ENCODE measurements around the gene RAB20. TPM values are rescaled to one million over a fixed set of nuclear protein-coding genes. Genes with fewer than 3 reads are reported as not detected.

Gene RAB20
- polyA plus RNA-seq, 1 experiment: 2.2 TPM

DNA sequence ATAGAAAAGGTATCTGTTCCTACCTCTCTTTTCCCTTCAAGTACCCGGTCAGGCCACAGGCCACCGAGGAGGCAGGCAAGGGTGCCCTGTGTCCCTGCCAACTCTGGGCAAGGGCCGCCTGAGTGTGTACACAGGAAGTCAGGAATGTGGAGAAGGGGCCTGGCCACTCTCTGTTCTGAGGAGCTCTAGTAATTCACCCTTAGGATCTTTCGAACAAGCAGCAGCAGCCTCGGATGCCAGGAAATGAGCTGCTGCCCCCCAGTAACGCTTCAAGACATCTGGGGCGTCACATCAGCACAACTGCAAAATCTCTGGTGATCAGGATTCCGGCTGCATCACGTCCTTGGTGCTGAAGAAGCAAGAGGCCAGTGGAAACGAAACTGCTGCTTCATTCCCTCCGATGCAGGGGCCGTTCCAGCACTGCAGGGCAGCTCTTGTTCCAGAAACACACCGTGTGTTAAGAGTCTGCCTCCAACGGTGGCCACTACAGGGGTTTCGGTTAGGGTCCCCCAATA lies 2.0 kb downstream of the RAB20 start:
- POLR2A ChIA-PET: interaction anchor here (0.6 kb wide), 1 partner anchor 36 kb away, joined by 3 read pairs; no protein-coding TSS in a partner anchor
- CTCF ChIA-PET: interaction anchor here (0.6 to 1.2 kb wide), 2 partner anchors 11 to 20 kb away, joined by 4 to 6 read pairs; no protein-coding TSS in a partner anchor
- H3K27ac ChIP-seq (ENCODE audit: low read depth, low read length): no peak overlapping the region
- DNase-seq (ENCODE audit: low read depth, low spot score): no peak
- TF ChIP-seq, protein P1, sequence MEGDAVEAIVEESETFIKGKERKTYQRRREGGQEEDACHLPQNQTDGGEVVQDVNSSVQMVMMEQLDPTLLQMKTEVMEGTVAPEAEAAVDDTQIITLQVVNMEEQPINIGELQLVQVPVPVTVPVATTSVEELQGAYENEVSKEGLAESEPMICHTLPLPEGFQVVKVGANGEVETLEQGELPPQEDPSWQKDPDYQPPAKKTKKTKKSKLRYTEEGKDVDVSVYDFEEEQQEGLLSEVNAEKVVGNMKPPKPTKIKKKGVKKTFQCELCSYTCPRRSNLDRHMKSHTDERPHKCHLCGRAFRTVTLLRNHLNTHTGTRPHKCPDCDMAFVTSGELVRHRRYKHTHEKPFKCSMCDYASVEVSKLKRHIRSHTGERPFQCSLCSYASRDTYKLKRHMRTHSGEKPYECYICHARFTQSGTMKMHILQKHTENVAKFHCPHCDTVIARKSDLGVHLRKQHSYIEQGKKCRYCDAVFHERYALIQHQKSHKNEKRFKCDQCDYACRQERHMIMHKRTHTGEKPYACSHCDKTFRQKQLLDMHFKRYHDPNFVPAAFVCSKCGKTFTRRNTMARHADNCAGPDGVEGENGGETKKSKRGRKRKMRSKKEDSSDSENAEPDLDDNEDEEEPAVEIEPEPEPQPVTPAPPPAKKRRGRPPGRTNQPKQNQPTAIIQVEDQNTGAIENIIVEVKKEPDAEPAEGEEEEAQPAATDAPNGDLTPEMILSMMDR (IDR thresholded peaks at IDR 0.05; ENCODE audit: low read depth, low read length): no peak
- peak overlapping the region; percentile 41; the same call in 1 of the 2 replicates for H3K4me3 ChIP-seq (ENCODE audit: low read depth, low read length)
- H3K27me3 ChIP-seq (ENCODE audit: control insufficient read depth, insufficient read depth, low read length): peaks cover 4% of the 10 kb centered on the region
- H3K9me3 ChIP-seq (ENCODE audit: control insufficient read depth, insufficient read depth, low read length): peaks cover 12% of the 10 kb centered on the region

DNA sequence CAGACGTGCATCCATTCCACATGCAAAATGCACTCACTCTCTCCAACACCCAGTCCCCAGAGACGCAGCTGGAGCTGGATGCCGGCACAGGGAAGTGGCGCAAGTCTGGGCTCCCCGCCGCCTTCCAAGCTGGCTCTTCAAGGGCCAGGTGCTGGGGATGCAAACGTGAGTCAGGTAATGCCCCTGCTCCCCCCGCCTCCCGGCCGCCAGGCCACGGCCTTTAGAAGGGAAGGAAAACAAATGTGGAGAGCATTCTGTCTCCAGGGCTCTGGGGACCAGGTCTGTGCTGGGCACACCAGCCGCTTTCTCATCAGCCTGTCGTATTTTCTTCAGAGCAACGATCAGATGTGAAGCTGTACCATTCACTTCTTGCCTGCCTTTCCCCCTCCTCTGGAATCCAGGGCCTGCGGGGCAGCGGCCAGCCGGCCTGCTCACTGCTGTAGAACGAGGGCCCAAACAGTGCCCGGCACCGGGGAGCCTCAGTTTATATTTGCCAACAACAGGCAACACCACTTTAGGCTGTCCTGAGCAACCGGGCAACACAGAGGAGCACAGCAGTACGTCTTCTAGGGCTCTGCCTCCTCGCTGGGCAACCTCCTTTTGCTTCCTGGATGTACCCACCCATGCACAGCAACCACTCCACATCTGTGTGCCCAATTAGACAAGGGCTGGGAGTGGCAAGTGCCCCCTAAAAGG lies 3.8 kb downstream of the RAB20 start:
- Histone ChIP-seq H3K9me3 (ENCODE audit: control insufficient read depth, insufficient read depth, low read length) (peaks cover 12% of the 10 kb centered on the region), H3K27ac (ENCODE audit: low read depth, low read length) (no peak overlapping the region), H3K4me3 (ENCODE audit: low read depth, low read length) (no peak overlapping the region), H3K27me3 (ENCODE audit: control insufficient read depth, insufficient read depth, low read length) (no peaks in the 10 kb centered on the region)
- TF ChIP-seq, protein P1 (IDR thresholded peaks at IDR 0.05; ENCODE audit: low read depth, low read length): no peak
- DNase-seq (ENCODE audit: low read depth, low spot score): no peak
- POLR2A ChIA-PET: interaction anchor here (0.7 kb wide), 1 partner anchor 57 kb away, joined by 6 read pairs; no protein-coding TSS in a partner anchor
- CTCF ChIA-PET: no interaction called here

DNA sequence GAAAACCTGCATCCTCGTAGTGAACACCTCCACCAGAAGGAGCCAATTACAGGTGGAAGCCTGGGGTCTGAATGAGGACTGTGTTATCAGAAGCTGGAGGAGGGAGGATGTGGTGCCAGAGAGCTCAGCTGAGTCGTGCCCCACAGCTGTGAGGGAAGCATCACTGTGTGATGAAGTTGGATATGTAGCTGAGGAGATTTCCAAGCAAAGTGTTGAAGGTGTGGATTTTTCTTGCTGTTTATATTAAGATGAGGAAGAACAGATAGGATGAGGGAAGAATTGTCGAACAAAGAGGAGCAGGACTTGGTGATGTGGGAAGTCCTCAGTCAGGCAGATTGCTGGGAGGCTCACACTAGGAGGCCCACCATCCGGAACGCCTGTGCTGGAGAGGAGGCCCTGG lies 4.4 kb downstream of the RAB20 start:
- Histone ChIP-seq H3K27ac (ENCODE audit: low read depth, low read length) (no peak overlapping the region), H3K4me3 (ENCODE audit: low read depth, low read length) (no peak overlapping the region), H3K27me3 (ENCODE audit: control insufficient read depth, insufficient read depth, low read length) (no peaks in the 10 kb centered on the region), H3K9me3 (ENCODE audit: control insufficient read depth, insufficient read depth, low read length) (peaks cover 12% of the 10 kb centered on the region)
- TF ChIP-seq, protein P1 (IDR thresholded peaks at IDR 0.05; ENCODE audit: low read depth, low read length): no peak
- ChIA-PET POLR2A (no interaction called here), CTCF (no interaction called here)
- no peak for DNase-seq (ENCODE audit: low read depth, low spot score)

DNA sequence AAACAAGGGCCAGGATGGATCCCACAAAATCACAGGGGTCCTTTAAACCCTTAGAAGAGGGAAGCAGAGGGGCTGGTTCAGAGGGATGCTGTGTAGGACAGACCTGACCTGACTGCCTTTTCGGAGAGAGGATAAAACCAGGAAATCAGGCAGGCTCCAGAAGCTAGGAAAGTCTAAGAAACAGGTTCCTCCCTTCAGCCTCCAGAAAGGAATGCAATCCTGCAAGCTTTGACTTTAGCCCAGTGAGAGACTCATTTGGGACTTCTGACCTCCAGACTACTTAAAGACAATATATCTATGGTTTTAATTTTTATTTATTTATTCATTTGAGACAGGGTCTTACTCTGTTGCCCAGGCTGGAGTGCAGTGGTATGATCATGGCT lies 5.3 kb downstream of the RAB20 start:
- TF ChIP-seq, protein P1 (IDR thresholded peaks at IDR 0.05; ENCODE audit: low read depth, low read length): no peak
- DNase-seq (ENCODE audit: low read depth, low spot score): no peak
- Histone ChIP-seq H3K4me3 (ENCODE audit: low read depth, low read length) (no peak overlapping the region), H3K27ac (ENCODE audit: low read depth, low read length) (no peak overlapping the region), H3K27me3 (ENCODE audit: control insufficient read depth, insufficient read depth, low read length) (no peaks in the 10 kb centered on the region), H3K9me3 (ENCODE audit: control insufficient read depth, insufficient read depth, low read length) (peaks cover 12% of the 10 kb centered on the region)
- ChIA-PET CTCF (no interaction called here), POLR2A (no interaction called here)

DNA sequence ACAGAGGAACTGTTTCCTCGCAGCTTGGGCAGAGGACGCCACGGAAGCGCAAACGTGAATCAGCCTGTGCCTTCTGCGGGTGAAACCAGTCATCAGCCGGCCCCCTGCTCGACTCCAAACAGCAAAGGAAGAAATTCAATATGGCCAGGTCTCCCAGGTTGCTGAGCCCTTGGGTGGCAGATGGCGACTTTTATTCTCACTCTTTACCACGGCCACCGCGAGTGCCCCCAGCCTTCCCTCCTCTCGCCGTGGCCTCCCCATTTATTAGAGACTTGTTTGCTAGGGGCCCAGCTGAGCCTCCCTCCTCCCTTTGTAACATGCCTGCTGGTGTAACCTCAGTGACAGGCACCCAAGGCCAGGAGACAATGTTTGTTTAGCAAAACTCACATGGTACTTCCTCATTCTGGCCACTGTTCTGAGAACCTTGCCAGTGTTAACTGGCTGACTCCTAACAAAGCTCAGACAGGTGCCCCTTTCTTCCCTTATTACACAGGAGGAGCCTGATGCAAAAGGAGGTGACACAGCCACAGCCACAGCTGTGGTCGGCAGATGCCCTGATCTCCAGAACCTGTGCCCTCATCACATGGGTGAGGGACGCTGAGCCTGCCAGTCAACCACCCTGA lies 5.8 kb downstream of the RAB20 start:
- Histone ChIP-seq H3K9me3 (ENCODE audit: control insufficient read depth, insufficient read depth, low read length) (peaks cover 12% of the 10 kb centered on the region), H3K27ac (ENCODE audit: low read depth, low read length) (no peak overlapping the region), H3K27me3 (ENCODE audit: control insufficient read depth, insufficient read depth, low read length) (no peaks in the 10 kb centered on the region), H3K4me3 (ENCODE audit: low read depth, low read length) (no peak overlapping the region)
- CTCF ChIA-PET: no interaction called here
- POLR2A ChIA-PET: no interaction called here
- no peak for DNase-seq (ENCODE audit: low read depth, low spot score)
- TF ChIP-seq, protein P1 (IDR thresholded peaks at IDR 0.05; ENCODE audit: low read depth, low read length): no peak
